Bone marrow (tissue), 2 donors: ENCODE measurements around the gene CIDEA.
"Not testable (repeated sequence)": the region's sequence is repeated elsewhere in the genome, so short reads cannot be mapped to it uniquely, and the experiment has no call there.

Experiments used
- DNase-seq, 2 donors: peaks; one replicate each; lab custom pipeline; 2025; lab: John Stamatoyannopoulos, UW

Gene CIDEA

GRCh38 chr18:12239431-12239830 lies 14.7 kb upstream of the CIDEA start:
- DNase-seq = no peak

DNA sequence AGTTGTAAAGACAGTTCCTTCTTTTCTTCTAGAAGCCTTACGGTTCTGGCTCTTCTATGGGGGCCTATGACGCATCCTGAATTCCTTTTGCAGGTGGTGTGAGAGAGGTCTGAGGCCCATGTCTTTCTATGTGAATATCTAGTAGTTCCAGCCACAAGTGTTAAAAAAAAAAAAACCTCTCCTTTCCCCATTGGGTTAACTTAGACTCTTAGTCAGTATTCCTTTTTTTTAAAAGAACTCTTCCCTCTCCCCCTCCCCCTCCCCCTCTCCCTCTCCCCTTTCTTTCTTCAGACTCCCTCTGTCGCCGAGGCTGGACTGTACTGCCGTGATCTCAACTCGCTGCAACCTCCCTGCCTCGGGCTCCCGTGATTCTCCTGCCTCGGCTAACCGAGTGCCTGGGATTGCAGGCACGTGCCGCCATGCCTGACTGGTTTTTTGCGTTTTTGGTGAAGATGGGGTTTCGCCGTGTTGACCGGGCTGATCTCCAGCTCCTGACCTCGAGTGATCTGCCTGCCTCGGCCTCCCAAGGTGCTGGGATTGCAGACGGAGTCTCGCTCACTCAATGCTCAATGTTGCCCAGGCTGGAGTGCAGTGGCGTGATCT lies 11.4 kb upstream of the CIDEA start:
- no peak for DNase-seq

- DNase-seq = not testable (repeated sequence)
Measured at GRCh38 chr18:12243272-12243671, 10.9 kb upstream of the CIDEA start.

- no peak for DNase-seq
Measured at GRCh38 chr18:12245793-12246135, 8.4 kb upstream of the CIDEA start.

DNA sequence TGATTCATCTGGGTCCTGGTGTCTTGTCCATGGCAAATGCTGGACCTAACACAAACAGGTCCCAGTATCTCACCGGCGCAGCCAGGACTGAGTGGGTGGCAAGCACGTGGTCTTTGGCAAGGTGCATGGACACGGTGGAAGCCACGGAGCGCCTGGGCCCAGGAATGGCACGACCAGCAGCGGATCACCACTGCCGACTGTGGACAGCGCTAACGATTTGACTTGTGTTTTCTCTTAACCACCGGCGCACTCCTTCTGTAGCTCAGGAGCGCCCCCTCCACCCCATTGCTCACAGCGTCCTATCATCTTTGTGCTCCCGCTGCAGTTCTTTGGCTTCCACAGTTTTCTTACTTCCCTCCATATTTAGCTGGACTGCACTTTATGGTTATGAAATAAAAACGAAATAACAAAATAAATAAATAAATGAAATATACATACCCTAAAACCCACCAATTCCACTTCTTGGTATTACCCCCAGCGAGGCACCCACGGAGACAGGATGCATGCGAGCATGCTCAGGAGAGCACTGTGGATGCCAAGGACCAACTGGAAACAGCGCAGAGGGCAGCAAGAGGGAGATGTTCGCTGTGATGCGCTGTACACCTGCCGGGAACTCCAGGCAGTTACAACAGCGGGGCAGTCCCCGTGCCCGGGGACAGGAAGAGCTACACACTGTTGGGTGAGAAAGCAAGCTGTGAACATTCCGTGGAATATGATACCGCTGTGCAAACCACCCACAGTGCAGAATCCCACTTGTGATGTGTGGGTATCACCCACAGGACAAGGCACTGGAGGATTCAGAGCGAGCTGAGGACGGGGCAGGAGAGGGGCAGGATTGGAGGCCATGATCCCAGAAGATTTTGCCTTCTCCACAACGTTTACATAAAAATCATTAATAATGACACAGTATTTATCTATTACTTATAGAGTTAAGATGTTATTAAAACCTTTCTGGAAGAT lies 7.0 kb upstream of the CIDEA start:
- DNase-seq = no peak

GRCh38 chr18:12247946-12248345 lies 6.2 kb upstream of the CIDEA start:
- no peak for DNase-seq

DNA sequence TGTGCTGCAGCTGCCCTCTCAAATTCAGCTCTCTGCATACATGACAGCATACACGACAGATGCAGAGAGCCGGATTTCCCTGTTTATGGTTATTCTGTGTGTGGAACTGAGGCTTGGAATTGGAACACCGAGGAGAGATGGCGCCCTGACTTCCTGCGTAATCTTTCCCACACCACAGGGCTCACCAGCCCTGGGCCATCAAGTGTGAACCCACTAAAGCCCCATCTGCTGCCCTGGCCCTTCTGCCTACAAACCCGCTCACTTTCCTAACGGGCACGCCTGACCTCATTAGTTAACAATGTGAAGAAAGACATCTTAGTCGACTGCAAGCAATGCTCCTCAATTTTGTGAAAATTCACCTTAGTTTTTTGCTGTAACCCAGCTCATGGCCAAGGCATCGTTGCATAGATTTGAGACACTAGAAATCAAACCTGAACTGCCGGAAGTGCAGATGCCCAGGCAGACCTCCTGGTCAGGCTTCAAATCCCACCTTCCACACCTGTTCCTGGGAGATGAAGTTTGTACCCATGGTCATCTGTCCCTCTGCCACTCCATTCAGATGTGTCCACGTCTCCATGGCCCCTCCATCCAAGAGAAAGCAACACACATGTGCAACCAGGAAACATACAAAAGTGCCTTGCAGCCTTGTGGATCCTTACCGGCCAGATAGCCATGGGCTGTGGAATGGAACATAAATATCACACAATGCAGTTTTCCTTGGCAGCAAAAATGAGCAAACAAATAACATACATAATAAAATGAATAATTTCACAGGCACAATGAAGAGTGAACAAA lies 5.0 kb upstream of the CIDEA start:
- no peak for DNase-seq

GRCh38 chr18:12251311-12251710 lies 2.9 kb upstream of the CIDEA start:
- DNase-seq = no peak

DNA sequence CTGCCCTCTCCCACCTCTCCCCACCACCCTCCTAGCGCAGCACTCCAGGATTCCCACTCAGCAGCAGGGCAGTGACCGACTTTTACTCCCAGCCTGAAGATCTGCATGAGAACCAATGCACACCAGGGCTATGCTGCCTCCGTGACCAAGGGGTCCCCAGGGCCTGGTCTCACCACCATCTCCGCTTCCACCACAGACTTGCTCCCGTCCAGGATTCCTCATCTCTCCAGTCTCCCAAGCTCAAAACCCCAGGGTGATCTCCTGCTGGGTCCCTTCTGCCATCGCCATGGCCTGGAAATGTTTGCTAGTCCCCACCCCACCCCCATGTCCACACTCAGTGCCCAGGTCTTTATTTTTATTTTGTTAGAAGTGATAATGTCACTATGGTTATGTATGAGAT lies 2.1 kb upstream of the CIDEA start:
- DNase-seq = no peak

GRCh38 chr18:12253027-12253426 lies 1.1 kb upstream of the CIDEA start:
- no peak for DNase-seq

DNA sequence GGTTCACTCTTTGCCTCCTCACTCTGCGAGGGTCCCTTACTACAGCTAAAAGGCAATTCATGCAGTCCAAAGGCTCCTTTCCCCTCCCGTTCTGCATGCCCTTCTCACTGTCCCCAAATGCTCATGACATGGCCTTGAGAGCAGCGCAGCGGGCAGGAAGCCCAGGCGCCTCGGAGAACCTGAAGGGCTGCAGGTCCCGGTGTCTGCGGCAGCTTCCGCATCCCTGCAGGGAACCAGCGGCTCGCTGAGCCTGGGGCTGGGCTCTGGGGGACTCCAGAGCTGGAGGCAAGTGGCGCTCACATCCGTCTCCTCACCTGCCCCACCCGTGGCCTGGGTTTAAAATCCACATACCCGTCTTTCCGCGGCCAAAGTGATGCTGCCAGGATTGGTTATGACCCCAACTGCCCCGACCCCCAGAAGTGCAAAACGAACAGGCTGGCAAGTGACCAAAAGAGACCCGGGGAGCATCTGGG lies 462 bp upstream of the CIDEA start:
- no peak for DNase-seq

DNA sequence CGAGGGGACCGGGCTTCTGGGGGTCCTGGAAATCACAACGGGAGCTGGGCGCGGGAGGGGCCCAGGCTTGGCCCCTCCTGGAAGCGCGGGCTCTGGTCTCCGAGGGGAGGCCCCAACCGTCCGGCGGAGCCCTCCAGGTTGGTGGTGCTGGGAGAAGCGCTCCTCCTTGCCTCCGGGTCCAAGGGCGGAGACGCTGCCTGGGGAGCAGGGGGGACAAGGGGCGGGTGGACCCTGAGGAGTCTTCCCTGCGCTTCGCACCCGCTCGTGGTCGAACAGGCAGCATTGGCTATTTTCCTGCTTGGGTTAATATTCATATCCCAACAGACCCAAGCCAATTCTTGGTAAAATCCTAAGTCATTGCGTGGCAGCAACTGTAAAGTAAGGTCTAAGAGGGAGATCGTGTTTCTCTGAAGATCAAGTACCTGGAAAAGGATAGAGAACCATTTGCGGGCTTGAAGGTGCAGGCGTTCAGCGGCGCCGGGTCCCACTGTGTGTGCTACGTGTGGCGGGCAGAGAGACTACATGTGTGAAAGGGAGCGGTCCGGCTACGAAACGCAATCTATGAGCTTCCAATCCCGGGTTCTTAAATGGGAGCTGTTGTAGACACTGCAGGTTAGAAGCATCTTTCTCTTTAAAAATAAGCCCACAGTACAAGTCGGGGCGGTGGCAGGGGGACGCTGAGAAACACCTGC lies 805 bp downstream of the CIDEA start:
- no peak for DNase-seq

DNA sequence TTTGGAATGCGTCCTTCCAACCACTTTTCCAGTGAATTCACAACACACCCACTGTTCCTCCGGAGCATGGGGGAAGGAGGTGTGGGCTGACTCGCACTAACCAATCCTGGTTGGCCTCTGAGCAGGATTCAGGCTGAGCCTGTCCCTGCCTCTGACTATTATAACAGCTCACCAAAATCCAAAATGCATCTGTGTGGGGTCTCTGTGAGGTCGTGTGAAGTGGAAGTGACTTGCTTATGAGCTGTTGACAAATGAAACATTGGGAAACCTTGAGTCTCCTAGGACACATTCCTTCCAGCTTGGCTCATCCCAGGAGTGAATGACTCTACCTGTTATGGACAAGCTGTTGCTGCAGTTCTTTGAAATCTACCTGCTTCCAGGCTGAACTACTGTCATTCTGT lies 1.5 kb downstream of the CIDEA start:
- DNase-seq = no peak

DNA sequence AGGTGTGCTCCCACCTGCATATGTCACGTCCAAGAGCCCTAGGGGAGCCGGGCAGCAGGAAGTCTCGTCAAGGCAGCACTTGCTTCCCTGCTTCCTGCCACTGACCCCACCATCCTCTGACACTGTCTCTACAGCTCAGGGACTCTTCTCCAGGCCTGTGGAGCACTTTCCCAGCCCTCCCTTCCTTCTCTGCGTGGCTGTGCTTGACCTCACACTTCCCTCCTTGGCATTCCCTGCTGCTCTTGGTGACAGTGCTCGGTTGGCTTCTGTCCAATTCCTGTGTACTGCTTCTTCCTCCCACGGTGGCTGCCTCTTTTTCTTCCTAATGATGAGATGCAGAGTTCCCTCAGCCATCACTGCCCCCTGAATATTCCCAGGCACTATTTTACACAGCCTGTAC lies 2.8 kb downstream of the CIDEA start:
- DNase-seq = no peak

DNA sequence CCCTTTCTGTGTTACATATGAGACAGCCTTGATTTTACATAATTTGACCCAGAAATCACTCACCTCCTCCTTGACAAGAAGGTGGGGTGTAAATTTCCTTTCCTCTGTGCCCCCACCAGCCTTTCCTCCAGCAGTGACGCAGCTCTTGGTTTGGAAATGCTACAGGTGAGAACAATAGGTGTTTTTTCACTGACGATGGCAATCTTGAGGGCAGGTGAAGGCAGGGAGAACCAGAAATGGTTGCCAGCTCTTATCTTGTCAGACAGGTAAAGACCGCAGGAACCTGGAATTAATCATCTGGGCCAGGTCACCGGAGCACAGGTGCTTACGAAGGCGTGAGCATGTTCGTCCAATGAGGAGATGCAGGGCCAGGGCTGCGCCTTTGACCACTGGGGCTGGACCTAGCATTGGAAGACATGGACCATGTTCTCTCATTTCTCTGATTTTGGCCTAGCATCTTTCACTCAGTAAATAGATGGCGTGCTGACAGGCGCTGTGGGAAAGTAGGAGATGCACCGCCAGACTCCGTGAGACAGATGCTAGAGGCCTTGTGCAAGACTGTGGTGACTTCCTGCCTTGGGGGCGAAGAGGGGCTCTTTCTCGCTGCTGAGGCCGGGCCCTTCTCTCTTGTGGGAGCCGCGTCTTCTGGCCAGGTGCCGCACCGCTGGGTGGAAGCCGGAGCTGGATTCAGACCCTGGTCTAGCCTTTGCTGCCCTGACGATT lies 4.0 kb downstream of the CIDEA start:
- DNase-seq = no peak

GRCh38 chr18:12258719-12259705 lies 4.9 kb downstream of the CIDEA start:
- no peak for DNase-seq

- no peak for DNase-seq
Measured at GRCh38 chr18:12262748-12263147, 8.6 kb downstream of the CIDEA start.

DNA sequence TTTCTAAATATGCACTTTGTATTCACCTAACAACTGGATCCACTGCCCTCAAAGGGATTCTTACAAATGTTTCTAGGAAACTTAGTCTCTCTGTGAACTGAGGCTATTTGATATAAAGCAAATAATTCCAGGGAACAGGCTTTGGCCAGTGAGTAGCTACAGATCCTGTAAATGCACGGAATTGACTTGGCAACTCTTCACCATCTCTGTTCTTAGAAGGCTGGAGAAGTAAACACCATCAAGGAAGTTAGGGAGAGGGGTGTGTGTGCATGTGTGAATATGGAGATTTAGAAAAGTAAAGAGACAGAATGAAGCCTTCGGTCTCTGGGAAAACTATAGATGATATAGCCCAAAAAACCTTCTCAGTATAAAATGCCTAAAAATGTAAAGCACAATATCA lies 10.7 kb downstream of the CIDEA start:
- no peak for DNase-seq

DNA sequence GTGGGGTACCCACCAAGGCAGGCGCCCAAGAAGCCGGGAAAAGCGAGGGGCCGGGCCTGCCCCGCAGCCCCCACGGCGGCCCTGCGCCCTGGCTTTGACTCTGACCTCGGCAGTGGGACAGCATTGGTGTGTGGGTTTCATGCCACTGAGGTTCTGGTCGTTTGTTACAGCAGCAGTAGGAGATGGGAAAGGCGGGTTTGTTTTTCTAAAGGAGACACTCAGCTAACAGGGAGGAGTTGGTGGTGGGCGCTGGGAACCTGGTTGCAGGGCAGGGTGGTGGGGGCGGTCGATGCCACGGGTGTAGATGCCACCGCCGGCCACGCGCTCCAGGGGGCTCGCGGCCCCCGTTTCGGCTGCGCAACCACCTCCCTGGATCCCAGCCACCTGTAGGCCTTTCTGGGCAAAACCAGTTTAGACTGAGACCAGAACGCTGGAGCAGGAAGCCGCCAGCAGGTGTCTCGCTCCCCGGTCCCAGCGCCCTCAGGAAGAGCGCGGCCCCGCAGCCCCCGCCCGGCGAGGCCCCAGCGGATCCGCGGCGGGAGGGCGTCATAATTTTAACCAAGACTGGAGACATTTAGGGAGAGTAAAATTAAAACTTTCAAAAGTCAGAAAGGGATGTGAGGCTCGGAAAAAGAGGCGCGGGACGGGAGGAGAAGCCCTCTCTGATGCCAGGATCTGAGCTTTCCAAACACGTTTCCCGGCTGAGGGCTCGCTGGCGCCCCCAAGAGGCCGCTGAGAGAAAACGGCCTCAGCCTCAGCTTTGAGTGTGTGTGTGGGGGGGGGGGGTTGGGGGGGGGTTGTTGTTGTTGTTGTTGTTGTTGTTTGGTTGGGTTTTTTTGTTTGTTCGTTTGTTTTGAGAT lies 17.4 kb downstream of the CIDEA start:
- DNase-seq = peak; percentile 21 to 62
